SJSA1 (cell line): ENCODE measurements around the gene IER2. TPM values are rescaled to one million over a fixed set of nuclear protein-coding genes. Genes with fewer than 3 reads are reported as not detected.
A peak's percentile ranks its signal among the peaks of the same experiment; 100 is the strongest.
"Not testable (repeated sequence)": the region's sequence is repeated elsewhere in the genome, so short reads cannot be mapped to it uniquely, and the experiment has no call there.

Source experiments
- DNase-seq, 2 experiments: peaks; one replicate each; pipeline ENCODE4 v3.0.0-alpha.2; 2015 to 2020; ENCODE audit warnings: low spot score in 2 of 2, low read depth in 1 of 2
- H3K27ac ChIP-seq: fragments of 250-450 bp; sonication (Bioruptor Pico); 2 replicates; pipeline ENCODE4 v1.5.1; 2020; ENCODE audit warnings: mild to moderate bottlenecking, moderate library complexity
- H3K27me3 ChIP-seq: fragments of 250-450 bp; sonication (Bioruptor Pico); replicated peaks from 2 replicates; pipeline ENCODE4 v1.5.1; 2020; ENCODE audit warnings: mild to moderate bottlenecking, moderate library complexity
- H3K36me3 ChIP-seq: fragments of 250-450 bp; sonication (Bioruptor Pico); 2 replicates; pipeline ENCODE4 v1.5.1; 2020; ENCODE audit warnings: mild to moderate bottlenecking
- H3K4me1 ChIP-seq: fragments of 250-450 bp; sonication (Bioruptor Pico); replicated peaks from 2 replicates; pipeline ENCODE4 v1.6.1; 2021; ENCODE audit warnings: mild to moderate bottlenecking
- H3K4me3 ChIP-seq: fragments of 250-450 bp; sonication (Bioruptor Pico); 2 replicates; pipeline ENCODE4 v1.5.1; 2020; ENCODE audit warnings: mild to moderate bottlenecking
- H3K9me3 ChIP-seq: fragments of 250-450 bp; sonication (Bioruptor Pico); replicated peaks from 2 replicates; pipeline ENCODE4 v1.5.1; 2020; ENCODE audit warnings: mild to moderate bottlenecking
- total RNA-seq: library from RNA; depleted of rRNA; stranded (reverse); fragments of >200 nt; shearing (Covaris generic); gene quantifications from 2 replicates; pipeline ENCODE4 v1.2.3, GENCODE V29; 2014

The IER2 gene
- total RNA-seq, 1 experiment from 2014 or later, result 12.3 TPM

DNA sequence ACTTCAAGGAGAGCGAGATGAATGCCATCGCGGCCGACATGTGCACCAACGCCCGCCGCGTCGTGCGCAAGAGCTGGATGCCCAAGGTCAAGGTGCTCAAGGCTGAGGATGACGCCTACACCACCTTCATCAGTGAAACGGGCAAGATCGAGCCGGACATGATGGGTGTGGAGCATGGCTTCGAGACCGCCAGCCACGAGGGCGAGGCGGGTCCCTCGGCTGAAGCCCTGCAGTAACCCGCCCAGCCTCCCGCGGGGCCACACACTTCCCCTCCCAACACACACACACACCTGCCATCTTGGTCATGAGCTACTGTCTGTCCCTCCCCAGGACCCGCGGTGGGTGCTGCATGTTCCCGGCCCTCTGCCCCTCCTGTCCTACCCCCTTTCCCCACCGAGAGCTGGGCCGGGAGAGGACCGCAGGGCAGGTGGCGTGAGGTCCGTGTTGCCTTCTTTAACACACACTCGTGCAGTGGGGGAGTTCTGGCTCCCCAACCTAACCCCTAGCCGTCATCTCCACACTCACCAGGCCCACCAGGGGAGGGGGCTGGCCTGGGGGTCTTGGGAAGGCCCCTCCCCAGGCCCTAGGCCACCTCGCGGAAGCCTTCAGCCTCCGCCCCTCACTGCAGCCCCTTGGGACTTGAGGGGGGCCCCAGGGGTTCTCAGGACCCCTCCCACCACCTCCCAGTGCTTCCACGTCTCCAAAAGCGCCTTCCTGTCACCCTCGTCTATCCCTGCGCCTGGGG lies 11.9 kb upstream of the IER2 start:
- DNase-seq, result no peak
- no peaks in the 10 kb centered on the region for H3K27me3 ChIP-seq
- no peak overlapping the region for H3K27ac ChIP-seq
- H3K9me3 ChIP-seq, result no peaks in the 10 kb centered on the region
- H3K4me3 ChIP-seq, result no peak overlapping the region
- H3K4me1 ChIP-seq, result peaks cover 33% of the 10 kb centered on the region
- peaks cover 55% of the 10 kb centered on the region for H3K36me3 ChIP-seq

DNA sequence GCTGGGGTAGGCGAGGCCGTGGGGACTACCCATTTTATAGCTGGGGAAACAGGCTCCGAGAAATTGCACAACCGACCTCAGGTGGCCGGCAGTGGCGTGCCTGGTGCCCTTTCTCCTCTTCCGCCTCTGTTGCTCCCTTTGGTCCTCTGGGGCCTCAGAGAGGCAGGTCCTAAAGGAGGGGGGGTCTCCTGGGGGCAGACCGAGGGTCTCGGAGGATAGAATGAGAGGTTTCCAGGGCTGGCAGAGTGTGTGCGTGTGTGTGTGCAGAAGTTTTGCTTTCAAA lies 11.4 kb upstream of the IER2 start:
- H3K4me3 ChIP-seq, result no peak overlapping the region
- peaks cover 33% of the 10 kb centered on the region for H3K4me1 ChIP-seq
- H3K36me3 ChIP-seq, result peaks cover 57% of the 10 kb centered on the region
- DNase-seq, result no peak
- H3K27ac ChIP-seq, result no peak overlapping the region
- H3K27me3 ChIP-seq, result no peaks in the 10 kb centered on the region
- no peaks in the 10 kb centered on the region for H3K9me3 ChIP-seq

DNA sequence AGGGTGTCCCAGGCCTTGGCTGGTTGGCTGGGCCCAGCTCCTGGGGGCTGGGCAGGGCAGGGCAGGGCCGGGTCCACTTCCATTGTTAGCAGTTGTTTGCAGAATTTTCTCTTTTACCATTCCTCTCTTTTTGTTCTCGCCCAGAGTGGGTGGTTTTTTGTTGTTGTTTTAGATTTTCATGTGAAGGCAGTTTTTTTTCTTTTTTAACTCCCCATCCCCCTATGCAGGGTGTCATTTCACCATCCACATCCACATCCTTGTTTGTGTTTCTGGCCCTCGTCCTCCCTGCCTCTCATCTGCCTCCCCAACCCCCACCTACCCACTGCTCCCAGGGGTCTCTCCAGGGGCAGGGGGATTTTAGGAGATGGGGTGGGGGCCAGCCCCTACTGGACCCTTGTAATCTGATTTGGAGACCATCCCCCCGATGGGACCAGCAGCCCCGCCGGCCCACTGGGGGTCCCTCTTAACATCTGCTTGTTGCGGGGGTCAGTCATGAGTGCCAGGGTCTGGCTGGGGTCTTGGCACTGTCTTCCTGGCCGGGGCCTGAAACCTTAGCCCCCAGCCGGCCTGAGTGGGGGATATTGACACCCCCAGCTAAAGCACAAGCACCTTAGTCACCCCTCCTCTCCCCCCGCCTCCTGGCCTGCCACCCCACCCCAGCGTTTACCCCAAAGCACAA lies 10.4 kb upstream of the IER2 start:
- H3K4me1 ChIP-seq, result peaks cover 35% of the 10 kb centered on the region
- peaks cover 61% of the 10 kb centered on the region for H3K36me3 ChIP-seq
- no peak overlapping the region for H3K4me3 ChIP-seq
- no peaks in the 10 kb centered on the region for H3K9me3 ChIP-seq
- peak in 1 of 2 experiments; percentile 50 for DNase-seq
- H3K27ac ChIP-seq, result peak overlapping the region; percentile 50; the same call in 1 of the 2 replicates
- H3K27me3 ChIP-seq, result no peaks in the 10 kb centered on the region

GRCh38 chr19:13146763-13147563 lies 3.2 kb upstream of the IER2 start:
- H3K27me3 ChIP-seq, result no peaks in the 10 kb centered on the region
- no peak overlapping the region for H3K4me3 ChIP-seq
- no peaks in the 10 kb centered on the region; the same call in 1 of the 2 replicates for H3K9me3 ChIP-seq
- DNase-seq, result no peak
- H3K27ac ChIP-seq, result no peak overlapping the region
- peaks cover 29% of the 10 kb centered on the region for H3K36me3 ChIP-seq
- peaks cover 29% of the 10 kb centered on the region for H3K4me1 ChIP-seq

DNA sequence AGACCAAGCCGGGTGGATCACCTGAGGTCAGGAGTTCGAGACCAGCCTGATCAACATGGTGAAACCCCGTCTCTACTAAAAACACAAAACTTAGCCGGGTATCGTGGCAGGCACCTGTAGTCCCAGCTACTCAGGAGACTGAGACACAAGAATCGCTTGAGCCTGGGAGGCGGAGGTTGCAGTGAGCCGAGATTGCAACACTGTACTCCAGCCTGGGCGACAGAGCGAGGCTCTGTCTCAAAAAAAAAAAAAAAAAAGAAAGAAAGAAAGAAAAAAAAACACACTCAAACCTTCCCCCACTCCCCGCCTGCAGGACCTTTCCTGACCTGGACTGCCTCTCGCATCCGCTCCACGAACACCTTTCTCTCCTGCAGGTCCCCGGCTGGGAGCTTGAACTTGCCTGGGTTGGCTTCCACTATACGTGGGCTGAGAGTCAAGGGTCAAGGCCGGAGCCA lies 1.0 kb upstream of the IER2 start:
- H3K4me1 ChIP-seq, result peaks cover 17% of the 10 kb centered on the region
- not testable (repeated sequence) for H3K27me3 ChIP-seq, DNase-seq, H3K9me3 ChIP-seq, H3K27ac ChIP-seq
- peak overlapping the region; percentile 76 for H3K4me3 ChIP-seq
- peaks cover 31% of the 10 kb centered on the region for H3K36me3 ChIP-seq

DNA sequence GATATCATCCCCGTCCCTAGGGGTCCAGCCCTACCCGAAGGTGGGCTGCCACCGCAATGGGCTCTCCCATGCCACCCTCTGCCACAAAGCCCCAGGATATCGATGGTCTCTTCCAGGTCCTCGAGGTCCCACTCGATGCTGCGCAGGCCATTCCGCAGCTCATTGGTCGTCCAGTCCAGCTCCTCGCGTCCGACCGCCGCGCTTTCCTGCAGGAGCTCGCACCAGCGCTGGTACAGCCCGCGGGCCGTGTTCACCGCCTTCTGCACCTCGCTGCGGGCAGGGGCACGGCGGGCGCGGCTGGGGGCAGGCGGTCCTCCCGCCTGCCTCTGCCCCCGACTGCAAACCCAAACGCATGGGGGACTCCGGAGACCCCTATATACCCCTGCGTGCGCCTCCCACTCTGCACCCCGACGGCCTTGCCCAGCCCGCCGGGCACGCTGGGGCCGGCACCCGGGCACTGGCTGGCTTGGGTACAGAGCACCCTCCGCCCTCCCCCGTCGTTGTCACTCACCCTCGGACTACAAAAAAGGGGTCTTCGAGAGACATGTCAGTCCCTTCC lies 504 bp upstream of the IER2 start:
- Histone ChIP-seq H3K27me3 (no peaks in the 10 kb centered on the region), H3K4me1 (peaks cover 15% of the 10 kb centered on the region), H3K36me3 (peaks cover 31% of the 10 kb centered on the region), H3K4me3 (peak overlapping the region; percentile 76), H3K9me3 (no peaks in the 10 kb centered on the region; the same call in 1 of the 2 replicates), H3K27ac (peak overlapping the region; percentile 70)
- DNase-seq, result no peak

DNA sequence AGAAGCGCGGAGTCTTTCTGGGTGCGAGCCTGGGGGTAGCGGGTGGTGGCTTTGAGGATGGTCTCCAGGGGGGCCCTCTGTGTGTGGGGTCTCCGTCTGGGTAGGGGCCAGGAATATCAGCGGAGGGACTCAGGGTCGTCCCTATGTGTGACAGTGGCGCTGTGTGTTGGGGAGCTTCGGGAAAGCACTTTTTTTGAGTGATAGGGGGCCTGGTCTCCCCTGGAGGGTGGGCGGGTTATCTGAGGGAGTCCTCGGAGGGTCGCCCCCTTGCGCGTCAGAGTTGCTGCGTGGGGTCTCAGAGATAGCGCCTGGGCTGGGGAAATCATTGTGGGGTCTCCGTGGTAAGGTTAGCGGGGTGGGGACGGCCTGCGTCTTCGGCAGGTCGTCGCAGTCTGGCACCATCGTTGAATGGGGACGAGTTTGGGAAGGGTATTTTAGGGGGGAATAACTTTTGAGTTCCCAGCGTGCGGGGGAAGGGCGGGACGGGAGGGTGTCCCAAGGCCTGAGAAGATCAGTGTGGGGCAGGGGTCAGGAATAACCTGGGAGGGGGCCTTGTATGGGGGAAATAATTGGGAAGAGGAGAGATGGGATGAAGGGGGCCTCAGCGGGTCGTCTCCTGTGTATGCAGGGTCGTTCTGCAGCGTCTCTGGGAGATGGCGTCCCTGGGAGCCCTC lies 857 bp downstream of the IER2 start:
- Histone ChIP-seq H3K36me3 (peaks cover 30% of the 10 kb centered on the region), H3K4me3 (peak overlapping the region; percentile 76), H3K9me3 (no peaks in the 10 kb centered on the region; the same call in 1 of the 2 replicates), H3K27ac (peak overlapping the region; percentile 70), H3K4me1 (peaks cover 27% of the 10 kb centered on the region), H3K27me3 (no peaks in the 10 kb centered on the region)
- peak in 1 of 2 experiments; percentile 33 for DNase-seq

- Histone ChIP-seq H3K9me3 (no peaks in the 10 kb centered on the region; the same call in 1 of the 2 replicates), H3K4me3 (peak overlapping the region; percentile 76), H3K36me3 (peaks cover 26% of the 10 kb centered on the region), H3K27me3 (no peaks in the 10 kb centered on the region), H3K27ac (peak overlapping the region; percentile 78), H3K4me1 (peaks cover 27% of the 10 kb centered on the region)
- DNase-seq, result peak; percentile 97
Measured at GRCh38 chr19:13151605-13152355, 1.6 kb downstream of the IER2 start.

GRCh38 chr19:13152356-13152973 lies 2.3 kb downstream of the IER2 start:
- peak overlapping the region; percentile 76 for H3K4me3 ChIP-seq
- peaks cover 26% of the 10 kb centered on the region for H3K36me3 ChIP-seq
- peaks cover 27% of the 10 kb centered on the region for H3K4me1 ChIP-seq
- DNase-seq, result no peak
- no peaks in the 10 kb centered on the region; the same call in 1 of the 2 replicates for H3K9me3 ChIP-seq
- no peaks in the 10 kb centered on the region for H3K27me3 ChIP-seq
- peak overlapping the region; percentile 78 for H3K27ac ChIP-seq

DNA sequence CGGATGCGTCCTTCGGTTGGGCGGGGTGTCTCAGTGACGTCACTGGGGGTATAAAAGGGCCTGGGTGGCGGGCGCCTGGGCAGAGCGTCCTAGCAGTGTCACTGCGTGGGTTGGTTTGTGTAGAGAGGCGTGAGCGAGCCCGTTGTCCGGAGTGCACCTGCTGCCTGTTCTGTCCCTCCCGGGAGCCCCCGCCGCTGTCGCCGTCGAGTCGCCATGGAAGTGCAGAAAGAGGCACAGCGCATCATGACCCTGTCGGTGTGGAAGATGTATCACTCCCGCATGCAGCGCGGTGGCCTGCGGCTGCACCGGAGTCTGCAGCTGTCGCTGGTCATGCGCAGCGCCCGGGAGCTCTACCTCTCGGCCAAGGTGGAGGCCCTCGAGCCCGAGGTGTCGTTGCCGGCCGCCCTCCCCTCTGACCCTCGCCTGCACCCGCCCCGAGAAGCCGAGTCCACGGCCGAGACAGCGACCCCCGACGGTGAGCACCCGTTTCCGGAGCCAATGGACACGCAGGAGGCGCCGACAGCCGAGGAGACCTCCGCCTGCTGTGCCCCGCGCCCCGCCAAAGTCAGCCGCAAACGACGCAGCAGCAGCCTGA lies 2.9 kb downstream of the IER2 start:
- Histone ChIP-seq H3K4me3 (peak overlapping the region; percentile 76), H3K27me3 (no peaks in the 10 kb centered on the region), H3K9me3 (no peaks in the 10 kb centered on the region; the same call in 1 of the 2 replicates), H3K4me1 (peaks cover 27% of the 10 kb centered on the region), H3K27ac (peak overlapping the region; percentile 78), H3K36me3 (peaks cover 26% of the 10 kb centered on the region)
- DNase-seq, result peak; percentile 97 to 98

- peak in 1 of 2 experiments; percentile 64 for DNase-seq
- H3K9me3 ChIP-seq, result no peaks in the 10 kb centered on the region; the same call in 1 of the 2 replicates
- H3K4me1 ChIP-seq, result peaks cover 27% of the 10 kb centered on the region
- H3K4me3 ChIP-seq, result peak overlapping the region; percentile 76
- H3K36me3 ChIP-seq, result peaks cover 26% of the 10 kb centered on the region
- H3K27ac ChIP-seq, result peak overlapping the region; percentile 78
- no peaks in the 10 kb centered on the region for H3K27me3 ChIP-seq
Measured at GRCh38 chr19:13153569-13154240, 3.5 kb downstream of the IER2 start.
